Motor neuron (in vitro differentiated cells): ENCODE results near the gene REV1. TPM values are rescaled to one million over a fixed set of nuclear protein-coding genes. Genes with fewer than 3 reads are reported as not detected.
"Not testable (repeated sequence)": the region's sequence is repeated elsewhere in the genome, so short reads cannot be mapped to it uniquely, and the experiment has no call there.

Experiments used
- ATAC-seq, 8 experiments: fragments of 200-7000 bp; cut with Tn5 transposase; replicated peaks in 6 of 8; 2 replicates each; pipeline ENCODE4 v1.8.0; 2021; ENCODE audit warnings: mild to moderate bottlenecking in 8 of 8, moderate library complexity in 8 of 8
- H3K27ac ChIP-seq, 2 donors: fragments of 250-450 bp; sonication (Bioruptor Pico); 2 replicates each; pipeline ENCODE4 v1.9.0; 2021; ENCODE audit warnings: antibody characterized with exemption in 2 of 2, mild to moderate bottlenecking in 2 of 2, moderate library complexity in 1 of 2
- H3K4me1 ChIP-seq, 2 donors: fragments of 250-450 bp; sonication (Bioruptor Pico); replicated peaks in 1 of 2; 2 replicates each; pipeline ENCODE4 v1.6.1; 2021; ENCODE audit warnings: antibody characterized with exemption in 2 of 2, mild to moderate bottlenecking in 2 of 2, moderate library complexity in 1 of 2
- H3K4me3 ChIP-seq, 5 donors: fragments of 250-450 bp; sonication (Bioruptor Pico); 2 replicates each; pipeline ENCODE4 v1.9.0; 2021; ENCODE audit warnings: antibody characterized with exemption in 5 of 5, mild to moderate bottlenecking in 5 of 5, moderate library complexity in 4 of 5
- WGBS, 10 experiments: fragments of 450-650 bp; shearing (Covaris generic); methylation state at CpG; one replicate each; pipeline ENCODE4 v1.0.0; 2022; 5-methylcytosine and 5-hydroxymethylcytosine counted together
- in situ Hi-C, 9 experiments: fragments of 400-800 bp; cut with MboI; loops; one replicate each; pipeline ENCODE4 v1.15.0; 2021; ENCODE audit warnings: low sequenced_read_pairs in 9 of 9, low pct_unique_long_range_greater_than_20kb in 2 of 9; ENCODE audit not compliant: unreplicated experiment in 9 of 9
- total RNA-seq, 8 experiments: library from RNA; unstranded; fragments of 300-600 nt; gene quantifications; 2 replicates each; pipeline versions ENCODE4 v1.2.3 to v1.2.4, GENCODE V29; 2022

The REV1 gene
- total RNA-seq, 8 experiments from 2014 or later = 18.8 to 66.7 (median 34.5) TPM

DNA sequence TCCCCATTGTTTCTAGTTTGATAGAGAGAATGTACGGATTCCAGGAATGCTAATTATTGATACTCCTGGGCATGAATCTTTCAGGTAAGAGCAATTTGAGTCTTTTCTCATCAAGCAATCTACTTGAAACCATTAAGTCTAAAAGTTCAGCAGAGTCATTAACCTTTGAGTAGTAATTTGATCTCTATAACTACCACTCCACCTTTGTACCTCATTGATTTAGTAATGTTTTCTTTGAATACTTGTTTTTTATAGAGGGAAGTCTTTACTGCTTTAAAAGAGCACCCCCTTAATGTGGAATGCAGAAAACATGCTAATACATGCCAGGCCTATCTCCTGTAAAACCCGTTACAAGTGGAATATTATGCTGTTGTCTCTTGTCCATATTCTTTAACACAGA lies 107.7 kb downstream of the REV1 start:
- 80 to 100% (median 96%) methylated on average over 1 to 2 of the region's 2 CpGs; no CpG with 5 or more reads in 1 of the 10 experiments for WGBS, 10 experiments
- ATAC-seq = no peak
- Histone ChIP-seq H3K4me1 (no peaks in the 10 kb centered on the region), H3K27ac (no peak overlapping the region), H3K4me3 (no peak overlapping the region)
- in situ Hi-C loops = no loop called here

DNA sequence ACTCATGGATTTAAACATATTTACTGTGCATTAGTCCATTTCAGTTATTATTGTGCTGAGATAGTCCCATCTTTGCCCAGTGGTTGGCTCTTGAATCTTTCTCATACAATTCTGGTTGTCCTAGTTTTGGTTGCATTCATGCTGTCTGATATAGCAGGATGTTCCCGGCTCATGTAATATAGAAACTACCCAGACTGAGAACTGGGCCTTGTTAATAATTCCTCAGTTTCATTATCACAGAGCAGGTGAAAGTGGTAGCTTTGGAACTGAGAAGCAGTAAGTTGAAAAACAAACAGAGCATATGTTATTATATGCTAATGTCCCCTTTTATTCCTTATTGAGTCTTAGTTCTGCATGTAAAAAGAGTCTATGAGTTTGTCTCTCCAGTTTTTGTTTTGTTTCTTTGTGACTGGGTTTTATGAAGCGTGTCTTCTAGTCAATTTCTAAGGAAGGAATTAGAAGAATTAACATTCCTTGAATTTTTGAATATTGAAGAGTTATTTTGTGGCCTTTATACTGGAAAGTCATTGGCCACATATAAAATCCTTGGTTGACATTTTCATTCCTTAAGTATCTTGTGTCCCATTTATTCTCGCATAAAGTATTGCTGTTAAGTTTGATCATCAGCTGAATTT lies 109.3 kb downstream of the REV1 start:
- in situ Hi-C loops = no loop called here
- ATAC-seq = peak in 1 of 8 experiments; percentile 53

GRCh38 chr2:99377879-99378278 lies 111.9 kb downstream of the REV1 start:
- in situ Hi-C loops = no loop called here
- H3K4me3 ChIP-seq = no peak overlapping the region
- no peaks in the 10 kb centered on the region for H3K4me1 ChIP-seq
- no peak overlapping the region for H3K27ac ChIP-seq
- no peak for ATAC-seq
- WGBS, 10 experiments = 89 to 100% (median 100%) methylated on average over 1 of the region's 1 CpG; no CpG with 5 or more reads in 4 of the 10 experiments

More for the DNA sequence above, 109.3 kb downstream of the REV1 start:
- 64 to 100% (median 100%) methylated on average over 1 to 3 of the region's 3 CpGs for whole genome bisulfite sequencing, 10 experiments
- Histone ChIP-seq H3K4me3 (no peak overlapping the region), H3K4me1 (no peaks in the 10 kb centered on the region), H3K27ac (no peak overlapping the region)

DNA sequence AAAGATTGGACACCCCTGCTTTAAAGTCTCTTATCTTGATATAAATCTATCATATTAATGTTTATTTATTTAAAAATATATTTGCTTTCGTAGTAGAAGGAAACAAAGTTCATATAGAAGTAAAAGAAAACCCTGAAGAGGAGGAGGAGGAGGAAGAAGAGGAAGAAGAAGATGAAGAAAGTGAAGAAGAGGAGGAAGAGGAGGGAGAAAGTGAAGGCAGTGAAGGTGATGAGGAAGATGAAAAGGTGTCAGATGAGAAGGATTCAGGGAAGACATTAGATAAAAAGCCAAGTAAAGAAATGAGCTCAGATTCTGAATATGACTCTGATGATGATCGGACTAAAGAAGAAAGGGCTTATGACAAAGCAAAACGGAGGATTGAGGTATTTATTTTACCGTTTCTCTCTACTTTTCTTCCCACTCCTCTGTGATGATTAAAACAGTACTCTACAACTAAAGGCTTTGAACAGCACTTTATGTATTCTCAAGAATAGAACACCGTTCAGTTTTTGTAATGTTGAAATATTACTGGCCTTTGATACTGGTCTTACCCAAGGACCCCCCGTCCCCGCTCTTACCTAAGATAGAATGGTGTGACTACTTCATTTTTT lies 113.5 kb downstream of the REV1 start:
- 73 to 100% (median 97%) methylated on average over 1 to 7 of the region's 7 CpGs for WGBS, 10 experiments
- in situ Hi-C loops = no loop called here
- no peak for ATAC-seq
- no peak overlapping the region for H3K4me3 ChIP-seq
- H3K27ac ChIP-seq = no peak overlapping the region
- no peaks in the 10 kb centered on the region for H3K4me1 ChIP-seq

GRCh38 chr2:99374747-99375146 lies 115.1 kb downstream of the REV1 start:
- in situ Hi-C loops = no loop called here
- ATAC-seq = no peak
- H3K27ac ChIP-seq = no peak overlapping the region
- no peaks in the 10 kb centered on the region for H3K4me1 ChIP-seq
- no peak overlapping the region for H3K4me3 ChIP-seq

DNA sequence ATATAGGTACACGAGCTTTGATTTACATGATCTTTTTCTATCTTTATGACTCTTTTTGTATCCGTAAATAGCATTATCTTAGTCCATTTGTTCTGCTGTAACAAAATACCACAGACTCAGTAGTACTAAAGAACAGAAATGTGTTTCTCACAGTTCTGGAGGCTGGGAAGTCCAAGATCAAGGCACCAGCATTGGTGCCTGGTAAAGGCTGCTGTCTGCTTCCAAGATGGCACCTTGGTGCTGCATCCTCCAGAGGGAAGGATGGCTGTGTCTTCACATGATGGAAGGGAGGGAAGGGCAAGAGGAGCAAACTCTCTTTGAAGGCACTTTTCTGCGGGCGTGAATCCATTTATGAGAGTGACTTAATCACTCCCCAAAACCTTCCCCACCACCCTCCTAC lies 116.7 kb downstream of the REV1 start:
- no peak overlapping the region for H3K4me3 ChIP-seq
- in situ Hi-C loops = no loop called here
- H3K4me1 ChIP-seq = no peaks in the 10 kb centered on the region
- no peak overlapping the region for H3K27ac ChIP-seq
- WGBS, 10 experiments = 87 to 100% (median 97%) methylated on average over 2 to 4 of the region's 4 CpGs
- ATAC-seq = no peak

DNA sequence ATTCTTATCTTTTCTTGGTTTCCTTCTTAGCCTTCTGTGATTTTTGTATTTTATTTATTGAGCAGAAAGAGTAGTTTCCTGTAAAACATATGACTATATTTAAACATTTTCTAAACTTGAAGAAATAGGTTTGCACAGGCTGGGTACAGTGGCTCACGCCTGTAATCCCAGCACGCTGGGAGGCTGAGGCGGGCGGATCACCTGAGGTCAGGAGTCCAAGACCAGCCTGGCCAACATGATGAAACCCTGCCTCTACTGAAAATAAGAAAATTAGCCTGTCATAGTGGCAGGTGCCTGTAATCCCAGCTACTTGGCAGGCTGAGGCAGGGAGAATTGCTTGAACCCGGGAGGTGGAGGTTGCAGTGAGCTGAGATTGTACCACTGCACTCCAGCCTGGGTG lies 121.0 kb downstream of the REV1 start:
- H3K4me1 ChIP-seq, ATAC-seq, in situ Hi-C loops, H3K27ac ChIP-seq, H3K4me3 ChIP-seq: not testable (repeated sequence)
- 92 to 100% (median 100%) methylated on average over 1 to 5 of the region's 5 CpGs; no CpG with 5 or more reads in 3 of the 10 experiments for WGBS, 10 experiments

DNA sequence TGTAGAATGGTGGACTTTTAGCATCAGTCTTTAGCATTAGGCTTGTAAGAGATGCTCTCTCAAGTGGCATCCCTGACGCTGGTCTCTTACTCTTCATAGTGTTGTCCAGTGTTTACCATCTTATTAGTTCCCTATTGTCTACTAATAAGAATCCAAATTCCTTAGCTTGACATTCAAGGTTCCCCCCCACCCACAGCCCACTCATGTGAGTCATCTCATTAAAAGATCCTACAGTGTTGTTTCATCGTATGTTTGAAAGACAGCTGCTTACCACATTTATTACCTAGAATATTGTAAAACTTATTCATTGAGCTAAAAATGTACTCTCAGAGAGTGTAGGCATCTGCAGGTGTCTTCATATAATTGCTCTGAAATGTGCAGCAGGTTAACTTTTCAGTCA lies 124.2 kb downstream of the REV1 start:
- in situ Hi-C loops = no loop called here
- 65 to 83% (median 74%) methylated on average over 1 to 2 of the region's 2 CpGs; no CpG with 5 or more reads in 6 of the 10 experiments for WGBS, 10 experiments
- no peak for ATAC-seq
- H3K4me3 ChIP-seq = no peak overlapping the region
- no peaks in the 10 kb centered on the region for H3K4me1 ChIP-seq
- H3K27ac ChIP-seq = no peak overlapping the region

DNA sequence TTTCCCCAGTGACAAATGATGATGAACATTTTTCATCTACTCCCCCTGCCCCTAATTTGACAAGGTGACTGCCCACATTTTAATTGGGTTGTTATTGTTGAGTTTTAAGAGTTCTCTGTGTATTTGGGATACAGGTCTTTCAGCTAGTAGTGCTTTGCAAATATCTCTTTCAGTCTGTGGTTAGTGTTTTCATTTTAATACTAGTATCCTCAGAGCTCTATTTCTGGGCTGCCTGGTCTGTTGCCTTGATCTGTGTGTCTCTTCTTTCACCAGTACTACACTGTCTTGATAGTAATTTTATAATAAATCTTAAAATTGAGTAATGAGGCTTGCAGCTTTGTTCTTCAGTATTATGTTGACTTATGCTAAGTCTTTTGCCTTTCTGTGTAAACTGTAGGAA lies 133.0 kb downstream of the REV1 start:
- Histone ChIP-seq H3K27ac (no peak overlapping the region), H3K4me3 (no peak overlapping the region), H3K4me1 (no peaks in the 10 kb centered on the region)
- peak in 1 of 8 experiments; percentile 57 for ATAC-seq
- in situ Hi-C loops = no loop called here

DNA sequence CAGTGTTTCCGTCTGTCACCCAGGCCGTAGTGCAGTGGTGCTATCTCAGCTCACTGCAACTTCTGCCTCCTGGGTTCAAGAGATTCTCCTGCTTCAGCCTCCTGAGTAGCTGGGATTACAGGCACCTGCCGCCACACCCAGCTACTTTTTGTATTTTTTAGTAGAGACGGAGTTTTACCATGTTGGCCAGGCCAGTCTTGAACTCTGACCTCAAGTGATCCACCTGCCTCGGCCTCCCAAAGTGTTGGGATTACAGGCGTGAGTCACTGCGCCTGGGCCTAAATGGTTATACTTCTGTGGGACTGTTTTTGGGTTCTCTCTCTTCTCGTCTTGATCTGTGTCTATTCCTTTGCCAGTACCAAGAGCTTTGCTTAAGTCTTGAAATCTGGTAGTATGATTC lies 135.0 kb downstream of the REV1 start:
- in situ Hi-C loops, H3K4me1 ChIP-seq, ATAC-seq, H3K4me3 ChIP-seq, H3K27ac ChIP-seq: not testable (repeated sequence)
- 60 to 100% (median 94%) methylated on average over 1 to 6 of the region's 8 CpGs for WGBS, 10 experiments

DNA sequence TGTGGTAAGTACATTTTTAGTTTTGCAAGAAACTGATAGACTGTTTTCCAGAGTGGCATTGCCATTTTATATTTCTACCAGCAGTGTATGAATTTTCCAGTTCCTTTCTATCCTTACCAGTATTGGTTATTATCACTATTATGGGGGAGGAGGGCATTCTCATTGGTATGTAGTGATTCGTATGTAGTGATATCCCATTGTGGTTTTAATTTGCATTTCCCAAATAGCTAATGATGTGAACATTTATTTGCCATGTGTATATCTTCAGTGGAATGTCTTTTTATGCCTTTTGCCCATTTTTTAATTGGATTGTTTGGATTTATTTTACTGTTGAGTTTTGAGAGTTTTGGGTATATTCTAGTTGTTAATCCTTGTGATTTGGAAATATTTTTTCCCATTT lies 135.7 kb downstream of the REV1 start:
- Histone ChIP-seq H3K4me3 (no peak overlapping the region), H3K4me1 (no peaks in the 10 kb centered on the region), H3K27ac (no peak overlapping the region)
- 17 to 100% (median 85%) methylated on average over 1 of the region's 1 CpG; no CpG with 5 or more reads in 2 of the 10 experiments for WGBS, 10 experiments
- ATAC-seq = no peak
- in situ Hi-C loops = no loop called here

Other genes starting within 250 kb of the REV1 start
- 1 to 10 TPM in 1 of 8 experiments, under 1 TPM in 1, not detected in 6; 0.41 to 1.6 TPM for gene LYG2, start 234.4 kb downstream of the REV1 start, total RNA-seq
- gene LYG1, start 188.8 kb downstream of the REV1 start, total RNA-seq = 1 to 10 TPM in 5 of 8 experiments, under 1 TPM in 1, not detected in 2; 0.72 to 1.5 (median 1.1) TPM
- gene TXNDC9, start 153.7 kb downstream of the REV1 start, total RNA-seq = 10 to 100 TPM; 26.7 to 54.4 (median 42.9) TPM
- gene EIF5B, start 152.6 kb downstream of the REV1 start, total RNA-seq = 10 to 100 TPM; 15.2 to 58.9 (median 26.7) TPM